GM12865 (cell line): Measurements from ENCODE around the gene FRMPD1.

Experiments used
- DNase-seq: peaks from one replicate; pipeline ENCODE4 v3.0.0; 2010; ENCODE audit warnings: low read depth
- H3K4me3 ChIP-seq: 2 replicates; pipeline ENCODE4 v1.5.1; 2011; ENCODE audit warnings: mild to moderate bottlenecking, low read depth, low read length, control low read depth
- TF ChIP-seq, protein P1 (sequence below): IDR thresholded peaks from 2 replicates; pipeline ENCODE4 v1.5.1; 2011; ENCODE audit warnings: low read length, control low read depth, low read depth, inconsistent platforms; ENCODE audit not compliant: insufficient read depth; ENCODE audit errors: missing control alignments

FRMPD1 gene

DNA sequence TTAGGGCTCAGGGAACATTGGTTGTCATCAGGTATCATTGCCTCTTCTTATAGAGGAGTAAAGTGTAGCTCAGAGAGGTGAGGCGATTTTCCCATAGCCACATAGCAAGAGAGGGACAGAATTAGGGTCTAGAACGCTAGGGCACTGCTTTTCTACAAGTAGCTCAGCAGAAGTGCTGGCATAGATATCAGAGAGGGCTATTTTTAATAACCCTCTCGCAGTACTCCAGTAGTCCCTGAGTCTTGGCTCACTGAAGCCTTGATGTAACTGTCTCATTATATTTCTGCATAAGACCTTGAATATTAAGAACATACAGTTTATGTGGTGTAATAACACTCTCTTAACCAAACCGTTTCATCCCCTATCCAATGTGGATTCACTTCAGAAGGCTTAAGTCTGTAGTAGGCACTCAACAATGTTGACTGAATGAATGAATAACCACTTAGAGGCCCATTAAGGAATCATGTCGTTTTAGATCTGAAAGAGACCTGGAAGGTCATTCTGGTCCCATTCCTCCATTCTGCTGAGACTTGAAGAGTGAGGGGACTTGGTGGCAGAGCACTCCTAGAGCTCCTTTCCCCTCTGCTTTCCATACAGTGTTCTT, 4.7 kb upstream of the FRMPD1 start:
- H3K4me3 ChIP-seq = no peak overlapping the region
- TF ChIP-seq, protein P1, sequence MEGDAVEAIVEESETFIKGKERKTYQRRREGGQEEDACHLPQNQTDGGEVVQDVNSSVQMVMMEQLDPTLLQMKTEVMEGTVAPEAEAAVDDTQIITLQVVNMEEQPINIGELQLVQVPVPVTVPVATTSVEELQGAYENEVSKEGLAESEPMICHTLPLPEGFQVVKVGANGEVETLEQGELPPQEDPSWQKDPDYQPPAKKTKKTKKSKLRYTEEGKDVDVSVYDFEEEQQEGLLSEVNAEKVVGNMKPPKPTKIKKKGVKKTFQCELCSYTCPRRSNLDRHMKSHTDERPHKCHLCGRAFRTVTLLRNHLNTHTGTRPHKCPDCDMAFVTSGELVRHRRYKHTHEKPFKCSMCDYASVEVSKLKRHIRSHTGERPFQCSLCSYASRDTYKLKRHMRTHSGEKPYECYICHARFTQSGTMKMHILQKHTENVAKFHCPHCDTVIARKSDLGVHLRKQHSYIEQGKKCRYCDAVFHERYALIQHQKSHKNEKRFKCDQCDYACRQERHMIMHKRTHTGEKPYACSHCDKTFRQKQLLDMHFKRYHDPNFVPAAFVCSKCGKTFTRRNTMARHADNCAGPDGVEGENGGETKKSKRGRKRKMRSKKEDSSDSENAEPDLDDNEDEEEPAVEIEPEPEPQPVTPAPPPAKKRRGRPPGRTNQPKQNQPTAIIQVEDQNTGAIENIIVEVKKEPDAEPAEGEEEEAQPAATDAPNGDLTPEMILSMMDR = no peak
- no peak for DNase-seq

DNA sequence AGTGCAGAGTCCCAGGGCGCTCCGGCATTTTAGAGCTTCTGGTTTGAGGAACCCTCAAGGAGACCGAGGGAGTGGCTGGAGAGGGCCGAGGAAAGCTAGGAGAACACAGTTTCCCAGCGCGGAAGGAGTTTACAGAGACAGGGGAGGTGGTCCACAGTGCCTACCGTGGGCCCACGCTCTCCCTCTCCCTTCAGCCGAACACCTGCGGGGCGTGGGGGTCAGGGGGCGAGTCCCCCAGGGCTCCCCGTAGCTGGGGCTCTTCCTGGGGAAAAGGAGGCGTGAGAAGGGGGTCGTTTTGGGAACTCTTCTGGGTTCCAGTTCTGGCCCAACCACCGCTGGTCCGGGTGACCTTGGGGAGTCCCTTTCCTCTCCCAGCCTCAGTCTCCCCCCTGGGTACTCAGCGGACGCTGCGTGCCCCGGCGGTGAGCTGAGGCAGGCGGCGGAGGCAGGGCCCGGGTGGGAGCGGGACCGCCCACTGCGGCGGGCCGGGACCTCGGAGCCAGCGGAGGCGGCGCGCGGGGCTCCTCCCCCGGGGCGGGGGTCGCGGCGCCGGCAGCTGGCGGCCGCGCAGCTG, 368 bp upstream of the FRMPD1 start:
- TF ChIP-seq, protein P1 = no peak
- H3K4me3 ChIP-seq = no peak overlapping the region
- no peak for DNase-seq

GRCh38 chr9:37652261-37652660, 1.5 kb downstream of the FRMPD1 start:
- TF ChIP-seq, protein P1 = no peak
- no peak for DNase-seq
- H3K4me3 ChIP-seq = no peak overlapping the region

DNA sequence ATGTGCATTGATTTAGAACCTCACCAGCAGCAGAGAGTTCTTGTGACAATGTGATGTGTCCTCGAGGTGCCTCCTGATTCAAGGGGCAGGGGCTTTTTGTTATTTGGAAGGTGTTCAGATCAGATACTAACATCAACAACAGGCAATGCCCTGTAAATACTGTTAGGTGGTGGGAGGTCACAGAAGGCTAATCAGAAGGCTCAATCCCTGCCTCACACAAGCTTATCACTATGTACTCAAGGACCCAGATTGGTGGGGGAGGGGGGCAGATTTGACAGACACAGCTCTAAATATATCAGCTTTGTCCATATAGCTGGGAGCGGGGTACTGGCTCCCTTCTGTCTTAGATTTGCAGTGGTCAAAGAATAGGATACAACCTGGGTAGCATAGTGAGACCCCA, 2.6 kb downstream of the FRMPD1 start:
- TF ChIP-seq, protein P1 = no peak
- H3K4me3 ChIP-seq = no peak overlapping the region
- no peak for DNase-seq

DNA sequence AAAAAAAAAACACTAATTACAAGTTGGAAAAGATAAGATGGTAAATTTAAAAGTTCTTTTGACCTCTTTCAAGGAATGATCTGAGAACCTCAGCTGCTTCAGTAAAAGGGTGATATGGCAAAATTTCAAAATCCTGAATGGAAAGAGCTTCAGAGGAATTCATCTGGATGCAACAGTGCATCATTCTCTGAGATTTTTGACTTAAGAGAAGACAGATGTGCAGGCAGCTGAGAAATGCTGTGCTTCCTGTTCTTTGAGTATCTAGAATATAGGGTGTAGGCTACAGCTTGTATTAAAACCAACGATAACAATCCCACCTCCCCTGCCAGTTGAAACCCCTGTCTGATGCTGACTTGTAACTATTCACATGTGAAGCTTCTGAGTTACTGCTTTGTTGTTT, 6.2 kb downstream of the FRMPD1 start:
- TF ChIP-seq, protein P1 = no peak
- no peak overlapping the region for H3K4me3 ChIP-seq
- no peak for DNase-seq

DNA sequence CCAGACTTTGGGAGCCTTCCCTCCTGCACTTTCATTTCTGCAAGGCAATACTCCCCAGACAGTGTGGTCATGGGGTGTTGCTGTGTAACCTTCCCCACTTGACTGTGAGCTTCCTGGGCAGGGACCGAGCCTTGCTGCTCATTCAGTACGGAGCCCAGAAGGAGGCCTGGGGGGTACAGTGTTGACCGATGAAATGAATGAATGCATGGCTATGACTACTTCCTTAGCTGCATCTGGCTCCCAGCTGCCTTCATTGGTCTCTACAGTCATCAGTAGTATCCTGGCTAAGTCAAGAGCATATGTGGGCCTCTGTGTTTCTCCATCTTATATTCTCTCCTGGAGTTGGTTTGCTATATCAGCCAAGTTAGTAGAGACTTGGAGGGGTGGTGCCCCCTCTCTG, 9.9 kb downstream of the FRMPD1 start:
- no peak overlapping the region for H3K4me3 ChIP-seq
- DNase-seq = no peak
- TF ChIP-seq, protein P1 = no peak

DNA sequence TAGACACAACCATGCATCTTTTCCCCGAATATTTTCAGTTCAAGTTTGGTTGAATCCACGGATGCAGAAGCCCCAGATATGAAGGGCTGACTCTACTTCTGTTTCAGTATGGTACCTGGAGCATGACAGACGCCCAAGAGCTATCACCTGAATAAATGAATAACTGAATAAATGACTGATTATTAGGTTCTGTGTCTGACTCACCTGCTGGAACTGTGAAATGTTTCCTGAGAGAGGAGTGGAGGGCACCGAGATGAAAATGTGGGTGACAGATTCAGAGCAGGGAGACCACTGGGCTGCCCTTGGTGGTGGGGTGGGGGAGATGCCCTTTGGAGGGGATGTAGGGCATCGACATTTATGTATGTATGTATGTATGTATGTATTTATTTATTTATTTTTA, 13.2 kb downstream of the FRMPD1 start:
- no peak overlapping the region for H3K4me3 ChIP-seq
- no peak for DNase-seq
- TF ChIP-seq, protein P1 = no peak
